CD4-positive, alpha-beta T cell treated with Interleukin-12 subunit alpha and Interleukin-12 subunit beta, for 1 hour (primary cell): ENCODE measurements around the gene ARHGAP10.
A peak's percentile ranks its signal among the peaks of the same experiment; 100 is the strongest.

Experiments used
- DNase-seq: peaks from one replicate; pipeline ENCODE4 v3.0.0-alpha.2; 2020

ARHGAP10 gene

DNA sequence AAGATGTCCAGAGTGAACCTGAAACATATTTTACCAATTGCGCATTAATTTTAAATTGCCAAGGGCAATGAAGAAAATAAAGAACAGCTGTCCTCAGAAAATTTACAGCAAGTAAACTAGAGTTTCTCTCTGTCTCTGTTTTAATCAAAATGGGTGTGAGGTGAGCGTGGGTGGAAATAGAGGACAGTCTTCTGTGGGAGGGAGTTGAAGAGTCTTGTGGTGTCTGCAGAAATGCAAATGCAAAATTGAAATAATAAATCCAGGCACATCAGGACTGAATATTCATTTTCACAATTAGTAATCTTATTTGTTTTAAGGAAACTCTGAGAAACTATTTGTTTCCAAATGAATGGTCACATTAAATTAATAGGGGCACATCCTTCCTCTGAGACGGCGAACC is 192.0 kb downstream of the ARHGAP10 start:
- no peak for DNase-seq

DNA sequence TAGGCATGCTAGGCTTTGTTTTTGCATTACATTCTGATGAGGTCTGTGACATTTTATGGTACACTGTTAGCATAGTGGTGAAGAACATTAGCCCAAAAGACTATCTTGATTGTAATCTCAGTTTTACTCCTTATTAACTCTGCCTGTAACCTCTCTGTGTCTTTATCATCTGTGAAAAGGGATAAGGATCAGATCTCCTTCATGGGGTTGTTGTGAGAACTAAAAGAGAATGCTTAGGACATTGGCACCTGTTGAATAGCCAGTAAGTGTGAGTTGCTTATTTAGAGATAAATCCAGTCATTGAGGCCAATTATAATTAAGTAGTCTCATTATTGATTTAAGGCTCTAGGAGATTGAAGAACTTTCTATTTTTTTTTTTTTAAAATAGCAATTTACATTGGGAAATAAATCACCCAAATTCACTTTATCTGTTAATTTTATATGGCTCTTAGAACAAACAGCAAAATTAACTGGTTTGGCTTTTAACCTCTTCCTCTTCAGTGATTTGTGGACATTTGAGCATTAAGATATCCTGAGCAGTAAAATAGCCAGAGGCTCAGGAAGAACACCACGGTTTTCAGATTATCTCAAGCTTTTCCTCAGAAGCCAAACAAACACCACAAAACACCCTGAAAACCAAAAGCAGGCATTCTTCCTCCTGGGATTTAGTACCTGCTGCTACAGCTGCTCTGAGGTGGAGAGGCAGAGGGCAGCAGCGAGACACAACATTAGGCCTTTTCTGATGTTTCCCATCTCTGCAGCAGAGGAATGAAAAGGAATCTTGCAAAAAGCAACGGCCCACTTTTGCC is 192.9 kb downstream of the ARHGAP10 start:
- no peak for DNase-seq

DNA sequence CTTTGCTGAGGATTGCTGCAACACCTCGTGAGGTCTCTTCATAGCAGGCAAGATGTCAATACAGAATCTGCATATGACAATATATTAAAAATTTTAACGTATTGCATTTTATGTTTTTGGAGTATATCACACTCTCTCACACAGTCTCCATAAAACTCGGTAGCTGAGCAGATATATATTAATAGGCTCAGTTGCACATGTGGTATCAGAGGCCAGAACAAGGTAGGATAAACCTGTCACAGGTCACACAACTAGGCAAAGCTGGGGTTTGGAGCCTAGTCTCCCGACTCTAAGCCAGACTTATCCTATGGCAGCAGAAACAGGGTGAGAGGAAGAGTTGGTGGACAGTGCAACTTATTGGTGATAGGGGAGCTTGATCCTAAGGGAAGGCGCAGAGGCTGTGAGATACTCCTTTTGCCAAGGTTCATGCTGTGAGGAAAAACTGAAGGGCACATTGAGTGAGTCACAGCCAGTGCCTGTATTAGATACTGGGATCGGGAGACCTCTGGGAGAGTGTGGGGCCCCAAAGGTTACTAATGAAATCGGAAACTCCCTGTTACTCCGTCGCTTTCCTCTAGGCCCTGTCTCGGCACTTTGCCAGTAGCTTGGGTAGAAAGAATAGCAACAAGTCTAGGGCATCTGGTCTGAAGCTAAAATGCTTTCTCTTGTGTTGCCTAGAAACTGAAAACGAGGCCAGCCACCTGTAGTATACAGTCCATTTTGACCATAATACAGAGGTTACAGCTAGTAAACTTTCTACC is 195.7 kb downstream of the ARHGAP10 start:
- no peak for DNase-seq

- DNase-seq, result no peak
Measured at GRCh38 chr4:147928400-147928799, 196.5 kb downstream of the ARHGAP10 start.

DNA sequence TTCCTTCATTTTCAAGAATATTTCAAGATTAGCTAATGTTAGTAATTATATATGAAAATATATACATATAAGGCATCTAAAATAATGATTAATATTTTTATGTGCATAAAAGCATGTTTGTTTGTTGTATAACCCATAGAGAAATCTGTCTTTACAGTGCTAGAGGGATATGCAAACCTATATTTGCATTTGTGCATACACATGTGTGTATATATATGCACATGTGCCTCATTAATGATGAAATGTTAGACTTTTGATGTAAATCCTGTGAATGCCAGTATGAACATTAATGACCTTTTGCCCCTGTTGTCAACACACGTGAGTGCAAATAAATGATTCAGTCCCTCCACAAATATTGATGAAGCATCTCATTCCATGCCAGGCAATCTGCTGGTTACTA is 197.9 kb downstream of the ARHGAP10 start:
- no peak for DNase-seq

- DNase-seq, result peak; percentile 12
Measured at GRCh38 chr4:147933316-147933715, 201.4 kb downstream of the ARHGAP10 start.

- DNase-seq, result no peak
Measured at GRCh38 chr4:147933779-147934178, 201.9 kb downstream of the ARHGAP10 start.

DNA sequence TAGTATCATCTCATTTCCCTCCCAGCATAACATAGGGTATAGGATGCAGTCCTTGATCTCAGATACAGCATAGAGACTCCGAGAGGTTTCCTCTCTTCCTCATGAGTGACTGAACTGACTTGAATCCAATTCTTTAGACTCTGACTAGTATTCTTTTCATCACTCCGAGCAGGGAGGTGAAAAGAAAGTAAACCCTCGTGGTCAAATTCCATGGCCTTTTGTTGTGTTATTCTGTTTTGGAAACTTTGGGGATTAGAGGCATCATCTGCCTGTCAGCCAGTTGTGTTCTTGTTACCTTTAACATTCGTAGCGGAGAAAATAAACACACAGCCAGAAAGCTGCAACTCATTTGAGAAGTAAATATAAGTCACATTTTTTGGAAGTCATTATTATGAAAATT is 206.6 kb downstream of the ARHGAP10 start:
- no peak for DNase-seq

GRCh38 chr4:147940171-147940570 is 208.3 kb downstream of the ARHGAP10 start:
- DNase-seq, result no peak

- no peak for DNase-seq
Measured at GRCh38 chr4:147941373-147941772, 209.5 kb downstream of the ARHGAP10 start.

- DNase-seq, result no peak
Measured at GRCh38 chr4:147942729-147943128, 210.8 kb downstream of the ARHGAP10 start.

DNA sequence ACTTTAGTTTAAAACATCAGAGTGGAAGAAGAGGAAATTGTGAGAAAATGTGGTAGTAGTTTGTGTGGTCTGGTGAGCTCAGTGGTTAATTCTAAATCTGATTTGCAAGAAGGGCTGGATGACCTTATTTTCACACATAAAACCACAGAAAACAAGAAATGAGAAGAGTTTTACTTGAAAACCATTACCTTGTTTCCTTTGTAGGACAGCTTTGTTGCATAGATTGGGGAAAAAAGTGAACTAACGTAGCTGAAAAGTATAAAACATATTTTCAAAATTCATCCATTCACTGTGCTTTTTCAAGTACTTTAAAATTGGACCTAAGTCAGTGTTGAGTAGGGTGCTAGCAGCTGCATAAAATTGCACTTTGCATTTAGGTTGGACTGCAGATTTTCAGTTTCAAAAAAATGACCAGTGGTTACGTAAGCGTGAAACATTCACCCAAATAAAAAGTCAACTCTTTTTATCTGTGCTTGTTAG is 211.3 kb downstream of the ARHGAP10 start:
- DNase-seq, result peak; percentile 16

DNA sequence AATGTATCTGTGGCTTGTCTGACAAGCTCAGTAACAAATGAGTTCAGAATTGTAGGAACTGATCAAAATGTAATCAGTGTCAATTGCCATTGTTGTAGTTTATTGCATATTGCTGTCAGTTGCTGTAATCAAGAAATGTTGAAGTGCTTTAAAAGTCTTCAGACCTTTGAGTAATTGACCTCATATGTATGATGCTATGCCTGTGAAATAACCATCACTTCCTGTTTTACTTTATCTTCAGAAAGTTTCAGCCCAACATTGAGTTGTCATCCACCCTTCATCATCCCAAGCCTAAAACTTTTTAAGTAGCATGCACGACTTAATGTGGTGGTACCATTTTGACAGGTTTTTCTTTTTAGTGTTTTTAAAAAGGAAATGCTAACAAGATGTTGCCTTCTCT is 212.4 kb downstream of the ARHGAP10 start:
- no peak for DNase-seq

- DNase-seq, result no peak
Measured at GRCh38 chr4:147944670-147945260, 212.9 kb downstream of the ARHGAP10 start.

GRCh38 chr4:147948336-147948735 is 216.4 kb downstream of the ARHGAP10 start:
- DNase-seq, result no peak

- DNase-seq, result no peak
Measured at GRCh38 chr4:147950261-147950660, 218.4 kb downstream of the ARHGAP10 start.

- no peak for DNase-seq
Measured at GRCh38 chr4:147950841-147951240, 219.0 kb downstream of the ARHGAP10 start.

DNA sequence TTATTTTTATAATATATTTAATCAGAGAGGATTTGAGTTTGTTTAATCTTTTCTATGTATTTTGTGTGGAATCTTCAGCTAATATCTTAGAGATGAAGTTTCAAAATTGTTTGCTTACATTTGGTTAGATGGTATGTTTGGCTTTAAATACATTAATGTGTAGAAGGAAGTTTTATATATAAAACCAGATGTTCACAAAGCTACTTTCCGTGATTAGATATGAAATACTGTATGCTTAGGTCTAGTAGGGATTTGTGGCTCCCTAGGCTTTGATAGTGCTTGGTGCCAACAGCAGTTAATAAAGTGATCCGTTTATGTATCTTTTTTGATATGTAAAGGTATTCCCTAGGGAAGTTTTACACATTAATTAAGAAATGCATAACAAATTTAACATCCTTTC is 223.0 kb downstream of the ARHGAP10 start:
- no peak for DNase-seq

DNA sequence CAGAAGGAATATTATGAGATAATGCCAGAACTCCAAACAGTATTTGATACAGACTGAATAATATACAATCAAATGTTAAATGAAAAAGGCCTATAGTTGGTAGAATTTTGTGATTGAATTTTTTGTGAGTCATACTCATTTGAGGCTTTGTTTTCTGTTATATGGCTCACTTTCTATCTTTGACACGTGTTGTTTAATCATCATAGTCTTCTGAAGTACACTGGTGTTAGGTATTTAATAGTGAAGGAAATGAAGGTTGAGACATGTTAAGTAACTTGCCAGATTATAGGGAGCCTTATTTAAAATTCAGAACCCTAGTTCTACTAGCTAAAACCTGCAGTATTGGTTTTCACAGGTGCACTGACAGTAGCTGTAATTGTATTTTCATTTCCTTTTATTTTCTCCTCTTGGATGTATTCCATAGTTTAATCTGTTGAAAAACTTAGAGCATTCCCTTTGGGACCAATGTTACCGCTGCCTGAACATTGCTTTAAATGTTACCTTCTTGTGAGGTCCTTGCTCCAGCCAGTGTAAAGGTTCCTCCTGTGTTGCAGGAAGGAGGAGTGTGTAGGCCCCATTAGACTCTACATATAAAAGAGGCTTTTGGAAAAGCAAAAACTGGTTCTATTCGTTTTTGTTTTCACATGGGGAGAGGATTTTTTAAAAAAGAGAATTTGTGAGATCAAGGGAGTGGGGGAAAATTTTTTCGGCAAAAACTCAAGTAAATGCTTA is 224.1 kb downstream of the ARHGAP10 start:
- no peak for DNase-seq

GRCh38 chr4:147957446-147957845 is 225.6 kb downstream of the ARHGAP10 start:
- no peak for DNase-seq

- no peak for DNase-seq
Measured at GRCh38 chr4:147958057-147958456, 226.2 kb downstream of the ARHGAP10 start.

DNA sequence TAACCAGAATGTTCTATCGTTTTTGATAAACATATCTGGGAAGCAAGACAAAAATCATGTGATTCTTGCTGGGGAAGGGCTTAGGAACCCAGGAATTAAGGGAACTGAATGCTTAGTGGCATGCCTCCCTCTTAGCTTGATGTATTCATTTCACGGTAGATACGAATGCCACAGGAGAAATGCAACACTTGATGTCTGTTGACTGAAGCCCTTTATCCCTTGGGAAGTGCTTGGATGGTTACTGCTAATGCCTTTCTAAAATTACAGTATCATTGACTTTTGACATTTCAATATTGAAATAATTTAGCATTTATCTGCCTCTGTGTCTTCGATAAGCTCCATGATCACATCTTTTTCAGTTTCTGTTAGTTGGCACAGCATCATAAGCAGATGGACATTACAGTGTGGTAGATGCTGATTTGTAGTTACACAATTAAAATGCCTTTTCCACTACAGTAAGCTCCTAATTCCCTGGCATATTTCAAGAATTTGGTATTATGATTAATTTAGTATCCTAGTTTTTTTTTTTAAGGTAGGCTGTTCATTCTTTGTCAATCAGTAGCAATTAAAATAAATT is 226.7 kb downstream of the ARHGAP10 start:
- no peak for DNase-seq

- no peak for DNase-seq
Measured at GRCh38 chr4:147960971-147961370, 229.1 kb downstream of the ARHGAP10 start.
